Epithelial cell of prostate (primary cell): ENCODE data around the gene KIRREL1.

ENCODE experiments used
- DNase-seq: peaks from one replicate; pipeline ENCODE4 v3.0.0-alpha.2; 2011; ENCODE audit warnings: low read depth, low spot score
- H3K27ac ChIP-seq: fragments of 450-650 bp; 2 replicates; pipeline ENCODE4 v1.5.1; 2017; ENCODE audit warnings: mild to moderate bottlenecking

The KIRREL1 gene

DNA sequence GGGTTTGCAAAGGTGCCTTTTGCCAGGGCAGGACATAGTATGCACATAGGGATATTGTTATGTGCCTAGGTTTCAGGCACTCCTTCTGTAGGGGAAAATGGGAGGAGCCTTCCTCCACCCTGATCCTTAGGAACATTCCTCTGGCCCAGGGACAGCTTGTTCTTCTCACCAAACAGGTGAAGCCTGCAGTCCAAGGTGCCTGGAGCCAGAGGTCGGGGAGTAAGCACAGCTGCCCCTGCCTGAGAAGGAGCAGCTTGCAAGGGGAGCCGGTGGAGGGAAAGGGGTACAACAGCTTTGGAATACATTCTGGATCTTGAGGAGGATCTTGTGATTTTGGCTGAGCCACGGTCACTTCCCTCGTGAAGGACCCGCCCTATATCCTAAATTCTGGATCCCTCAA, 104.8 kb downstream of the KIRREL1 start:
- no peak overlapping the region for H3K27ac ChIP-seq
- DNase-seq, result no peak

DNA sequence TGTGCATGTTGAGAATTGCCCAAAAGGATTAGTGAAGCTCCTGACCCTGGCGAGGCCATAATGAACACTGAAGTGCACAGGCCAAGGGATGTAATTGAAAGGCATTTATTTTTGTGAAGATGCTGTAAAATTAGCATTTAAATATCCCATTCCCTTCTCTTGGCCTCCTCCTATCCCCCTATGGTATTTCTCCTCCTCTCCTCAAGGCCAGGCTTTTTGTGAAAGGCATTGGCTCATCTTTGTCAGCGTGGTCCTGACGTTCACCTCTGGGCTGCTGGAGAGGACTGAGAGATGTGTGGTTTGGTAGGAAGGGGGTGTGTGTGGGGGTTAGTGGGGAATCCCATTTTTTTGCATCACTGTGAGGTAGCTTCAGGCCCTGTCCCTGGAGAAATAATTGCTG, 105.7 kb downstream of the KIRREL1 start:
- H3K27ac ChIP-seq, result no peak overlapping the region
- DNase-seq, result no peak

DNA sequence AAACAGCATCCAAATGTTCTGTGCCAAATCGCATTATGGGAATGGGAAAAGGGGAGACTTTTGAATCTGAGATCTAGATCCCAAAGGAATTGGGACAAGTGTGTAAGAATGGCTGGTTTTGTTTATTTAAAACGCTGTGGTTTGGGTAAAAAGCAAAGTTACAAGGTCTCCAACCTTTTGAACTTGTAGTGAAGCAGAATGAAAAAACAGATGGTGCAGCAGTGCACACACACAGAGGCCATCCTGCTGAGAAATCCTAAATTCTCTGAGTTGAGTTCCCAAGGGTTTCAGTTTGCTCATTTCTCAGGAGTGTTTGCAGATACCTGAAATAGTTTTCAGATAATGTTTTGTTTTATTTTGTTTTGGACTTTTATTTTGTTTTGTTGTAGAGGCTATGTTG, 107.1 kb downstream of the KIRREL1 start:
- no peak for DNase-seq
- H3K27ac ChIP-seq, result no peak overlapping the region

DNA sequence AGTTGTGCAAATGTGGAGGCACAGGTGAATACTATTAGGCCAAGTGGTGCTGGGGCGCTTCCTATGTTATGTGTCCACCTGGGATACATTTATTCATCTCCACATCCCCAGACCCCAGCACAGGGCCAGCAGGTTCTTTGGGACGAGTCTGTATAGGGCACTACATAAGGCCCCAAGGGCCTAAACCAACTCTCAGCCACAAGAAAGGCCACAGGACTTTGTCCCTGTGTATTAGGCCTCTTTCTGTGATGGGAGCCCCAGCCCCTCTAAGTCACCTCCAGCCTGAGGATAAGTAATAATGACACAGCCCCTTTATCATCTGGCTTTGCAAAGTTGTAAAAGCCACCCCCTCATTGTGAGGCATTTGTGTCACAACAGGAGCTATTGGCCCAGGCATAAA, 108.0 kb downstream of the KIRREL1 start:
- peak overlapping the region; percentile 36 for H3K27ac ChIP-seq
- no peak for DNase-seq

DNA sequence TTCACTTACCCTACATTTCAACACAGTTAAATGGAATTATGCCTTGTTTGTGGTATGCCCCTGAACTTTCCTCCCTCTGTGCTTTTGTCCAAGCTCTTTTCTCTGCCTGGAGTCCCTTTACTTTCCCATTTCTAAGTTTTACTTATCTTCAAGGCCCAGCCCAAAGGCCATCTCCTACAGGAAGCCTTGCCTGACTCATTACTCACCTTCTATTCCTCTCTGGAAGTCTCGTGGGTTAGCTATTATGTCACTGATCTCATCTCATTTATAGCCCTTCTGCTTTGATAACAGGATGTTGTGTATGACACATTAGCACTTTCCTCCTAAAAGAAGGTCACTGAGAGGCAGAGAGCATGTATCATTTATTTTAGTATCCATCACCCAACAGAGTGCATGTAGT, 108.5 kb downstream of the KIRREL1 start:
- peak overlapping the region; percentile 36 for H3K27ac ChIP-seq

DNA sequence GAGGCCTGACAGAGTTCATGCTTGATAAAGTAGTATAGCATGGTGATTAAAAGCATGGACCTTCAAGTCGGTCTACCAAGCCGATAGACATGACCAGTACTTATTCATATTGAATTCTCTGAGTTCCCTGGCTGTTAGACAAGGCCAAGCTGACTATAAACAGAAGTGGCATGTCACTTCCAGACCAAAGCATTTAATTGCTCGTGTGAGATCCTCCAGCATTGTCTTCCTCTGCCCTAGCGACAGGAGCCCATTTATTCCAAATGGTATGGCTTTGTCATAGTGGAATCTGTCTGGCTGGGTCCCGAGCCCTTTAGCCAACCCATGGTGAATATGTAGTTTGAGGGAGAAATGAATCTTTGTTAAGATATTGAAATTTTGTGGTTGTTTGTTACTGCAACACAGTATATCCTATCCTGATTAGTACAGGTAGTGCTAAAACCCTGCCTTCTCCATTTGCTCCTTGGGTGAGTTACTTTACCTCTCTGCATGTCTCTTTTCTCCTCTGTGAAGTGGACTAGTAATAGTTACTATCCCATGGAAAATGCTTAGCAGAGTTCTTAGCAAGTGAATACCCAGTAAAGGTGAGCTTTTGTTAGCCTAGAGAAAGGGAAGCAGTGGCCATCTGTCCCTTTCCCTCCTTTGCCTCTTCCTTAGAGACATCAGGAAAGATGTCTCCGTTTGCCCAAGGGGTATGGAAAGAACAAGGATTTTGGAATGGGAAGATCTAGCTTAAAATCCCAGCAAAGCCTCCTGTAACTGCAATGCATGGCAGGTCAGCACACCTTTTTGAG, 109.6 kb downstream of the KIRREL1 start:
- no peak for DNase-seq
- no peak overlapping the region for H3K27ac ChIP-seq

More for the DNA sequence above, 108.5 kb downstream of the KIRREL1 start:
- DNase-seq, result peak; percentile 41

DNA sequence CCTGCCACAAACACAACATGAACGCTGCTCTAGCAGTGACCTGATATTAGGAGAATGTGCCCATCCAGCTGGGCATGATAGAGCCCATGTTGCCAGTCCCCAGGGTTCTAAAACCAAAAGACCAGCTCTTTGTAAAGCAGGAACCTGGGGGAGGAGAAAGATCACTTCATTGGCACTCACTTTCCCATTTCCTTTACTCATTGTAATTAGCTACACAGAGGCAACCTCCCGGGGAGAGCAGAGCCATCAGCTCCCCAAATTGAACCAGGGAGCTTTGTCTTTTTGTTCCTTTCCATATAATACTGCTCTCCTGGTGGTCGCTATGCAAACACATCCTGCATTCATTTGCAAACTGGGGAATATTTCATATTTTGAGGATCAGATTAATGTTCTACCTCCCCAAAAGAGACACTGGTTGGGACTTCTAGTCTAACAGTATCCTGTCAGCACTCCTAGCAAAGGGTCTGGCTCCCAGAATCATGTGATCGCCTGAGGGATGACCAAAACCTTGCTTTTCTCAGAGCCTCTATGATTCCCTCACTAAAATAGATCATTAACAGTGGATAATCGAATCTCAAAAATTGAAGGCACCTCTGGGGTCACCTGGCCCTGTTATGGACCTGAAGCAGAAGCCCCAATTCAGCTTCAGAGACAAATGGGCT, 110.5 kb downstream of the KIRREL1 start:
- DNase-seq, result no peak
- no peak overlapping the region for H3K27ac ChIP-seq

DNA sequence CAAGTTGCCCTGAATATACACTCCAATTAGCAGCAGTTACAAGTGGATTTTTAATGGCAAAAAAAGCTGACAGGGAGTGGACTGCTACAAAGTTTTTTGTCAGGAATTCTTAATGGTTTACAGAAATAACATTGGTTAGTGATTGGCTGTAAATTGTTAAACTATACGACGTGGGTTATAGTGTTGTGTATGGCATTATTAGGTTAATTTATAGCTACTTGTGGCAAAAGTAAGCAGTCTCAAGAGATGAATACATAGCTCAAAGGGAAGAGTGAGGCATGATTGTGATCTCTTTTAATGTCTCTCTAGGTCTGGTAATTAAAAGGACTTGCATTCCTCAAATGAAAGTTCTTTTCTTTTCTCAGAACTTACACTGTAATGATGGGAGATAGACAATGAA, 111.4 kb downstream of the KIRREL1 start:
- H3K27ac ChIP-seq, result no peak overlapping the region
- no peak for DNase-seq

DNA sequence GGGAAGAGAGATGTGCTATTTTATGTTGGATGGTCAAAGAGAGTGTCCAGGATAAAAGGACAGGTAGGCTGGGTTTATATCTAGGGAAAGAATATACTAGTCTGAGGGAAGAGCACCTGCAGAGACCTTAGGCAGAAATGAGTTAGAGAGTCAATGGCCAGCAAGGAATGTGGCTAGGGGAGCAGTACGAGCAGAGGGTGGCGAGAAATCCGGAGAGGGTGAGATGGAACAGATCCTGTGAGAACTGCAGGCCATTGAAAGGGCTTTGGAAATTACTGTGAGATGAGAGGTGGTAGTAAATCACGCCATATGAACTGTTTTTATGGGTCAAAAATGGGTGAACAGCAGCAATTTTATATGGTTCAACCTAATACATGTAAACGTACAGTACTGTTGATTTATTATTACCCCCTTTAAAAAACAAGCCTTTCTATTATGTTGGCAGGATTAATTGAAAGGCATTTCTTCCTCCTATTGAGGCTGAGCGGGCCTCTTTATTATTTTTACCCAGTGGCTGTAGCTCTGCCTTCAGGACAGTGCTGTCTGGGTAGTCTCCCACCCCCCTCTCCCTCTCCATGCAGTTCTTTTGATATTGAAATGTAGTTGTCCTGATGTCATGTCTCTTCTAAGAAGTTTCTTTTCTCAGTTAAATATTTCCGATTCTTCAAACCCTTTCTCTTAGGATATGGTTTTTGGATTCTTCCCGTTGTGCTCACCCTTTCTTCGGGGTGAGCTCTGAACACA, 112.1 kb downstream of the KIRREL1 start:
- H3K27ac ChIP-seq, result no peak overlapping the region

DNA sequence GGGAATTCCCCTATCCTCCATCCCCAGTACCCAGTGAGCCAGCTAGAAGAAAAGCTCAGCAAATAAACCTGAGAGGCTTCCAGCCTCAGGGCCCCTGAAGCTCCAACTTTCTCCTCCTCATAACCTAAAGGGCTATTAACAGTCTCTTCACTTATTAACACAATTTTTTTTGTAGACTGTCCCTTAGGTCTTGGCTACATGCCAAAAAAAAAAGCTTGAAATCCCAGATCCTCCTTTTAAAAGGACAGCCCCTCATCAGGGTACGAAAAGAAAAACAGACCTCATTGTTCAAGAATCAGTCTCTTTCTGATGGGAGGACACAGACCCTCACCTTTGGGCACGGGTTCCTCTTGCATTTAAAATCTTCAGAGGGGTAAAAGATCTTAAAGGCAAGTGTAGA, 114.5 kb downstream of the KIRREL1 start:
- H3K27ac ChIP-seq, result no peak overlapping the region
- no peak for DNase-seq

More for the DNA sequence above, 112.1 kb downstream of the KIRREL1 start:
- no peak for DNase-seq

DNA sequence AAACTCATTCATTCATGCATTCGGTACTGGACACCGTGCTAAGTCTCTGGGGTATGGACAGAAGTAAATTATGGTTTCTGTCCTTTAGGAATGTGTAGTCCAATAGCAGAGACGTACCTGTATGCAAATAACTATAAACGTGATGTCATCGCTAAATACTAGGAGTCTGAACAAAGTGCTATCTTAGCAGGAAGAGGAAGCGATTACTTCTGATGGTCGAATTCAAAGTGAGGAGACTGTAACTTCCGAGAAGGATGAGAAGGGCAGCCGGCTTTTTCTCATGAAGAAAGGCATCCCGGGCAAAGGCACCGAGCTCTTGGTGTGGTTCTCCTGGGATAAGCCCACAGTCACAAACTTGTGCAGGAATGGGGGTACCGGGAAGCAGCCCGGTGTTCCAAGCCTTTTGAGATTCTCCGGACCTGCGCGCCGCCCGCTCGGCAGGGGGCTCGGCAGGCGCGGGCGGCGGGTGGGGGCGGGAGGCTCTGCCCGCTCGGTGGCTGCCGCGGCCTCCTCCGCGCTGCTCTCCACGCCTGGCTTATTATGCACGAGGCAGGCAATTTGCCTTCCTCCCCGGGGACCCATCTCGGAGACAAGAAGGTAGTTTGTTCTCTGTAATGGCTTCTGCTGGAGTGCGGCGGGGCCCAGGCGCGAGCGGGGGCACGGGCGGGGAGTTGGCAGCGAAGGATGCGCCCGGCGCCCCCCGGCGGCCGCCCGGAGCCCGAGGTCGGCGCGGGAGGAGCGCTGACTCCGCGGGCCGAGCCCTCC, 119.7 kb downstream of the KIRREL1 start:
- DNase-seq, result no peak
- H3K27ac ChIP-seq, result no peak overlapping the region

DNA sequence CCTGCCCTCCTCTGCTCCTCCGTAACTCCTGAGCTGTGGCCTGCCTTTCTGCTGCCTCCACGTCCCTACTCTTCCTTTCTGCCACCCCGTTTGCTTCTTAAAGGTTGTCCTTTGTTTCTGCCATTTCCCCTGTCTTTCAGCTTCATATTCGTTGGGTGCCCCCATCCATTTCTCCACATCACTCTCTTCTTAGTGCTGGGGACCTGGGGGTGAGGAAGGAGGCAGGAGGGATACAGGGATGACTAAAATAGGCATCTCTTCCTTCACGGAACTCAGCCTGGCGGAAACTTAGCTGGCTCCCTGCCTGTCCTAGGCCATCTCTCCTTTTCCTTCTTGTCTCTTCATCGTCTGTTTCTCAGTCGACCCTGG, 120.3 kb downstream of the KIRREL1 start:
- H3K27ac ChIP-seq, result no peak overlapping the region

DNA sequence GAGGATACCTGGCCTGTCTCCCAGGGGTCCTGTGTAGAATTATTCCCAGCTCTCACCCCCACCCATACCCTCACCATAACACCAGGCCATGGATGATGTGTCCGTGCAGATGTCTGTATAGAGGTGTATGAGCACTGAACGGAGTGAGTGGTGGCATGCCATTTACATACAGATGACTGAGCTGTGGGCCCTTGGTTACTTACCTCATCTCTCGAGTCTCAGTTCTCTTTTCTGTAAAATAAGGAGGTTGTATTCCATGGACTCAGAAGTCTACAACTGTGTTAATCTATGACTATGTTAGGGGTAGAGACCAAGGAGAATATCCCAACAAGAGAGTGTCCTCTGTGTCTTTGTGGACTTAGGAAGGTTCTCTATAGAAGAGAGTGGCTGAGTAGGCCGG, 121.7 kb downstream of the KIRREL1 start:
- H3K27ac ChIP-seq, result no peak overlapping the region
- DNase-seq, result no peak

More for the DNA sequence above, 120.3 kb downstream of the KIRREL1 start:
- no peak for DNase-seq

DNA sequence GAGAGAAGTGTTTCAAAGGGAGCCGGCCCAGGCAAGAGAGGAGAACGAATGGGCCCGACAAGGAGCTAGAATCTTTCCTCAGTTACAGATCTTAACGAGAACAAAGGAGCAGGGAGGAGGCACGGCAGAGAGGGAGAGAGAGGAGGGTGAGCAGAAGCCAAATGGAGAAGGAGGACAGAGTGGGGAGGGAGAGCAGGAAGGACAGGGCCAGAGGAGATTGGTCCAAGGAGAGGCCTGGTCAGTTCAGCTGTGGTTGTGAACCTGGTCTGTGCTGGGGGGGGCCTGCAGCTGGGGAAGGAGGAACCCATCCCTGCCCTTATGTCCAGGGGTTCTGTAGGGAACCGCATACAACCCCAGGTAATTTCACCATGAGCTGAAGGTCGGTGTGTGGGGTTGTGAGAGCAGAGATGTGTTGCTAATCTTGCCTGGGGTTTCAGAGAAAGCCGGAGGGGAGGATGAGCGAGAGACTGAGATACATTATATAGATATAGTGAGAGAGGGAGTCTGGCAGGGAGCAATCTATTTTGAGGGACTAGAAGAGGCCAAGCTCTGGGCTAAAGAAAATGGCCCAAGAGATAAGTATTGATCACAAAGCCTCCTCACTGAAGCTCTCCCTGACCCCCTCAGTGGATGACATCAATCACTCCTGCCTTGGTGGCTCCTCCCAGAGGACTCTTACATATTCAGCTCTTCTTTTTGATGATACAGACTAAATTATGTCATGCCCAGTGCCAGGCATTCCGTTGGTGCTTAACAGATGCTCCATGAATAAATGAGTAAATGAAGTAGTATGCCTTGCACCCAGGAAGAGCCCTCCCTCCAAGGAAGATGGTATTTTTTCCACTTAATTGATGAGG, 123.1 kb downstream of the KIRREL1 start:
- H3K27ac ChIP-seq, result no peak overlapping the region
- no peak for DNase-seq

DNA sequence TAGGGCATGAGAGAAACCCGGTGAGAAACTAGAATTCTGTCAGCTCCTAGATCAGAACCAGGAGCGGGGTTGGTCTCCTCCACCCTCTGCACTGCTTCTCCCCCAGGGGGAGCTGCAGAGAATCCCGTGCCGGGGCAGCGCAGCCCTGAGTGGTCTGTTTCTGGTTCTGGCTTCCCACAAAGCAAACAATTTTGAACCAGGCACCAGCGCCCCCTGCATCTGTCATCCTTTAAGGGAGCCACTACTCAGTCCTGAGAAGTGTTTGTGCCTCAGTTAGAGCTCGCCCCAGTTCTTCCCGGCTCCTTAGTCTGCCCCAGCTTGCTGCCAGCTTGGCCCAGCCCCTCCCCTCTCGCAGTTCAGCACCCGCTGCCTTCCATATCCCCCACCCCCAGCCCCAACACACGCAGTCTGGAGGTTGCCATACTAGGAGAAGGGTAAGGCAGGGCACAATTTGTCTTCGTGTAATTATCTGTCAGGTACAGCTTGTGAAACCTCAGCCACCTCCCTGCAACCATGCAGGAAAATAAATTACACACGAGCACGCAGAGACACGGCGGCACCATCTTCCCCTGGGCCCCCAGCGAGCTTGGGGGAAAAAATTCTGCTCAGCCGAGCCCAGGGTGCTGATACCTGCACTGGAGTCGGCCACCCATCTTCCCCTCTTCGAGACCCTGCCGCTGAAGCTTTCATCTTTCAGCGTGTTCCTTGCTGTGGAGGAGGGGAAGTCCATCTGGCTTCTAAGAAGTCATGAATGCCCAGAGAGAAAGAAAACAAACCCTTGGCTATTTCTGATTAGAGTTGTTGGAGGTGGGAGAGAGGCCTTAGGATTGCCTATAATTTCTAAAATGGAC, 124.6 kb downstream of the KIRREL1 start:
- no peak for DNase-seq
- no peak overlapping the region for H3K27ac ChIP-seq

DNA sequence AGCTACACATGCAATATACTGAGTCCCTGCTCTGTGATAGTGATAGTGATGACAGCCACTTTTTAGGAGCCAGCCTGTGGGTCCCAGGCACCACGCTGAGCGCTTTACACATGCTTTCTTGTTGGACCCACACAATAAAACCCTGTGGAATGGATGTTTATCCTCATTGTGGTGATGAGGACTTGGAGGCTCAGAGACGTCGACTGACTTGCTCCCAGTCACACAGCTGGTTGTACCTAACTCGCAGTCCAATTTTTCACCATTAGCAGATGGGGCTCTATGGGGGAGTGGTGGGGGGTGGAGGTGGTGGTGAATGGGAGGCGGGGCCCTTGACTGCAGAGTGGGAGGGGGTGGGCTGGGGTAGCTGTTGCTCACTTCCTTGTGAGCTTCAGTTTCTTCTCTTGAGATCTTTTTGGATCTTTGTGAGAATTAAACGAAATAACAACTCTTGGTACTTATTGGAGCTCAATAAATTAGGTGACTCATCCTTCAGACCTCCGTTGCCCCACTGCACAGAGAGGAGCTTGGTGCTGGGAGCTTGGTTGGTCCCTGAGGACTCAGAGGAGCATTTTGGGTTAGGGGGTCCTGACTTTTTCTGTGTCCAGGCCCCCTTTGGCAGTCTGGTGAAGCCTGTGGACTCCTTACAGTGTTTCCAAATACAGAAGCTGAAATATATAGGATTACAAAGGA, 125.4 kb downstream of the KIRREL1 start:
- DNase-seq, result no peak
- H3K27ac ChIP-seq, result no peak overlapping the region

DNA sequence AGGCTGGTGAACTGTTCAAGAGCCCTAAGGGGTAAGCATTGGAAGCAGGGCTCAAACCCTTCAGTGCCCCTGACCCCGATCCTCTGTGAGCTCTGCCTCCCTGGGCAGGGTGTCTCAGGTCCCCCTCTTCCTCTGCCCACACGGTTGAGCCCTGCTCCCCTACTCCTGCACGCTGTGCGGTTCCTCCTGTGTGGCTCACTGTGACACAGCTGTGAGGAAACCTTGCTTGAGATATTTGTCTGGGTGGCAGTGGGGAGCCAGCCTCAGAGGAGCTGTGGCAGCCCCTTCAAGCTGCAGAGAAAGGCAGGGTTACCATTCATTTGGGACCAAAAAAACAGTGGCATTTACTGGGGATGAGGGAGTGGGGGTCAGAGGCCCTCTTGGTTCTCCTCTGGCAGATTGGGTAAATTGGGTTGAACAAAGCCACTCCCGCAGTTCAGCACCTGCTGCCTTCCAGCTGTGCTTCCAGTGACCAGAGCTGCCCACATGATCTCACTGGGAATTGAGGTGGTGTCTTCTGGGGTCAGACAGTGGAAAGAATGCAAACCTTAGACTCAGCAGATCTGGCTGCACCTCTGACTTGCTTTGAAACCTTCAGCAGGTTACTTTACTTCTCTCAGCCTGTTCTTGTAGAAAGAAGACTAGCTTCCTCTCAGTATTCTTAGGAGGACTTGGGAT, 126.7 kb downstream of the KIRREL1 start:
- H3K27ac ChIP-seq, result no peak overlapping the region
- no peak for DNase-seq
